Calu3 (cell line): ENCODE measurements around the gene TPSB2. TPM values are rescaled to one million over a fixed set of nuclear protein-coding genes. Genes with fewer than 3 reads are reported as not detected.

Experiments used
- BruUV-seq: library from RNA; stranded (reverse); fragments of 400-500 nt; replicated peaks from 2 replicates; lab custom pipeline; 2021; lab: Mats Ljungman, UMichigan
- CTCF ChIA-PET: fragments of 300-600 bp; sonication (Branson Sonifier 250); formaldehyde crosslinking; loops from one replicate; lab custom pipeline; 2022; ENCODE audit warnings: antibody characterized with exemption; lab: Charles Lee
- DNase-seq: peaks from one replicate; pipeline ENCODE4 v3.0.0; 2022
- H3K27ac Mint-ChIP-seq: one replicate; pipeline ENCODE4 v1.8.0; 2022; ENCODE audit warnings: mixed read lengths; ENCODE audit not compliant: unreplicated experiment
- H3K27me3 Mint-ChIP-seq: one replicate; pipeline ENCODE4 v1.8.0; 2022; ENCODE audit warnings: mixed read lengths; ENCODE audit not compliant: unreplicated experiment
- H3K36me3 Mint-ChIP-seq: one replicate; pipeline ENCODE4 v1.8.0; 2022; ENCODE audit warnings: mild to moderate bottlenecking, moderate library complexity, mixed read lengths; ENCODE audit not compliant: insufficient read depth, unreplicated experiment
- H3K4me1 Mint-ChIP-seq: one replicate; pipeline ENCODE4 v1.8.0; 2022; ENCODE audit warnings: mild to moderate bottlenecking, low read depth, mixed read lengths; ENCODE audit not compliant: unreplicated experiment
- H3K4me3 Mint-ChIP-seq: one replicate; pipeline ENCODE4 v1.8.0; 2022; ENCODE audit warnings: mild to moderate bottlenecking, low read depth, moderate library complexity, mixed read lengths; ENCODE audit not compliant: unreplicated experiment
- H3K9me3 Mint-ChIP-seq: one replicate; pipeline ENCODE4 v1.8.0; 2022; ENCODE audit warnings: low read depth, mixed read lengths; ENCODE audit not compliant: unreplicated experiment
- intact Hi-C: fragments of 100-400 bp; cut with micrococcal nuclease; formaldehyde crosslinking; loops from one replicate; pipeline ENCODE4 v1.10.0; 2022; ENCODE audit not compliant: unreplicated experiment
- total RNA-seq: library from RNA; stranded (reverse); gene quantifications from 2 replicates; pipeline ENCODE4 v1.2.3, GENCODE V29; 2022
- TF ChIP-seq, protein P1 (sequence below): fragments of 200-600 bp; IDR thresholded peaks from one replicate; pipeline ENCODE4 v1.8.0; 2022; ENCODE audit warnings: antibody characterized with exemption; ENCODE audit not compliant: unreplicated experiment

TPSB2 gene
- total RNA-seq, 1 experiment from 2014 or later, result not detected

DNA sequence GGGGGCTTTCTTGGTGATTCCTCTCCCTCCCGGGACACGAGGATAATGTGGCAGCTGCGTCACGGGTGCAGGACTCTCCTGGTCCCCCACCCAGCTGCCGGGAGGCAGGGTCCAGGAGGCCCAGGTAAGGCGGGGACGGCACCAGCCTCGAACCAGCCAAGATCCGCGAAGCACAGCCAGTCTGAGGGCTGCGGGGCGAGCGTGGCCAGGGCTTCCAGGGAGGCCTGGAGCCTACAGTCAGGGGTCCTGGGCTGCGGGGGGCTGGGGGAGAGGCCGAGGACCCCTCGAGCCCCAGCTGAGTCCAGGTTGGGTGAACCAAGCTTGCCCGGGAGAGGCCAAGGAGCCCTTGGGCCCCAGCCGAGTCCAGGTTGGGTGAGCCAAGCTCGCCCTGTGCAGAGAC is 35.8 kb upstream of the TPSB2 start:
- Mint-ChIP-seq H3K4me1 (peaks cover under 1% of the 10 kb centered on the region), H3K27me3 (peaks cover 86% of the 10 kb centered on the region), H3K36me3 (peaks cover 2% of the 10 kb centered on the region), H3K9me3 (peaks cover 4% of the 10 kb centered on the region), H3K27ac (no peak overlapping the region), H3K4me3 (no peak overlapping the region)
- BruUV-seq, result no TSS peak
- CTCF ChIA-PET, result no interaction called here
- intact Hi-C loops, result no loop called here
- TF ChIP-seq, protein P1, sequence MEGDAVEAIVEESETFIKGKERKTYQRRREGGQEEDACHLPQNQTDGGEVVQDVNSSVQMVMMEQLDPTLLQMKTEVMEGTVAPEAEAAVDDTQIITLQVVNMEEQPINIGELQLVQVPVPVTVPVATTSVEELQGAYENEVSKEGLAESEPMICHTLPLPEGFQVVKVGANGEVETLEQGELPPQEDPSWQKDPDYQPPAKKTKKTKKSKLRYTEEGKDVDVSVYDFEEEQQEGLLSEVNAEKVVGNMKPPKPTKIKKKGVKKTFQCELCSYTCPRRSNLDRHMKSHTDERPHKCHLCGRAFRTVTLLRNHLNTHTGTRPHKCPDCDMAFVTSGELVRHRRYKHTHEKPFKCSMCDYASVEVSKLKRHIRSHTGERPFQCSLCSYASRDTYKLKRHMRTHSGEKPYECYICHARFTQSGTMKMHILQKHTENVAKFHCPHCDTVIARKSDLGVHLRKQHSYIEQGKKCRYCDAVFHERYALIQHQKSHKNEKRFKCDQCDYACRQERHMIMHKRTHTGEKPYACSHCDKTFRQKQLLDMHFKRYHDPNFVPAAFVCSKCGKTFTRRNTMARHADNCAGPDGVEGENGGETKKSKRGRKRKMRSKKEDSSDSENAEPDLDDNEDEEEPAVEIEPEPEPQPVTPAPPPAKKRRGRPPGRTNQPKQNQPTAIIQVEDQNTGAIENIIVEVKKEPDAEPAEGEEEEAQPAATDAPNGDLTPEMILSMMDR, result no peak
- no peak for DNase-seq

DNA sequence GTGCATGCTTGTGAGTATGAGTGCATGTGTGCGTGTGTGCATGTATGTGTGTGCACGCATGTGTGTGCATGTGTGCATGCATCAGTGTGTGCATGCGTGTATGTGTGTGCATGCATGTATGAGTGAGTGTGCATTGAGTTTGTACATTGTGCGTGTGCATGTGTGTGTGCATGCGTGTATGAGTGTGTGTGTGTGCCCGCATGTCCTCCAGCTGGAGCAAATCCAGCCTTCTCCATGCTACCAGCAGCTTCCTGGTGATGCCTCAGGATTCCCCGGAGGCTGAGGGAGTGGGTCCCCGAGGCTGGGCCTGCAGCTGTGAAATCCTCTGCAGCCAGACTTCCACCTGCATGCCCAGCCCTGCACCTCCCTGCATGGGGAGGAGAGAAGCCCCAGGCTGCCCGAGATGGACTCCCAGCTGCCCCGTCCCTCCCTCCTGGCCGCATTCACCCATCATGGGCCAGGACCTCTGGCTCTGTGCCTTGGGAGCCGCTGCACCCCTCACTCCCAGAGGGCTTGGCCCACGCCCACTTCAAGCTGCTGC is 35.2 kb upstream of the TPSB2 start:
- TF ChIP-seq, protein P1, result no peak
- DNase-seq, result no peak
- peaks cover 86% of the 10 kb centered on the region for H3K27me3 Mint-ChIP-seq
- no TSS peak for BruUV-seq
- H3K9me3 Mint-ChIP-seq, result peaks cover 4% of the 10 kb centered on the region
- no peak overlapping the region for H3K4me3 Mint-ChIP-seq
- intact Hi-C loops, result no loop called here
- no peaks in the 10 kb centered on the region for H3K36me3 Mint-ChIP-seq
- CTCF ChIA-PET, result interaction anchor here (0.6 kb wide), 1 partner anchor 123 kb away, joined by 3 read pairs; no protein-coding TSS in a partner anchor
- no peaks in the 10 kb centered on the region for H3K4me1 Mint-ChIP-seq
- H3K27ac Mint-ChIP-seq, result no peak overlapping the region

DNA sequence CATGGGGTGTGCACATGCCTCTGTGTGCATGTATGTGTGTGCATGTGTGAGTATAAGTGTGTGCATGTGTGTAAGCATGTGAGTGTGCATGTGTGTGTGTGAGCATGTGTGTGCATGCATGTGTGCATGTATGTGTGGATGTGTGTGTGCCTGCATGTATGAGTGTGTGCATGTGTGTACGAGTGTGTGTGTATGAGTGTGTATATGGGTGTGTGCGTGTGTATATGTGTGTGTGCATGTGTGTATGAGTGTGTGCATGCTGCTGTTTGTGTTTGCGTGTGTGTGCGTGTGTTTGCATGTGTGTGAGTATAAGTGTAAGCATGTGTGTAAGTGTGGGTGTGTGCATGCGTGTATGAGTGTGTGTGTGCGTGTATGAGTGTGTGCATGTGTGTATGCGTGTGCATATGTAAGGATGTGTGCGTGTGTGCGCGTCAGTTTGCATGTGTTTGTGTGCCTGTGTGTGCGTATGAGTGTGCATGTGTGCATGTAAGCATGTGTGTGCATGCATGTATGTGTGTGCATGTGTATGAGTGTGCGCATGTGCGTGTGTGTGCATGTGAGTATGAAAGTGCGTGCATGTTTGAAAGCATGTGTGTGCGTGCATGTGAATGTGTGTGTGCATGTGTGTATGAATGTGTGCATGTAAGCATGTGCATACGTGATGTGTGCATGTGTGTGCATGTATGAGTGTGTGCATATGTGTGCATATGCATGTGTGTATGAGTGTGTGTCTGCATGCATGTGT is 34.5 kb upstream of the TPSB2 start:
- Mint-ChIP-seq H3K27me3 (peaks cover 86% of the 10 kb centered on the region), H3K4me1 (no peaks in the 10 kb centered on the region), H3K4me3 (no peak overlapping the region), H3K36me3 (no peaks in the 10 kb centered on the region), H3K9me3 (peaks cover 4% of the 10 kb centered on the region), H3K27ac (no peak overlapping the region)
- no TSS peak for BruUV-seq
- TF ChIP-seq, protein P1, result no peak
- CTCF ChIA-PET, result no interaction called here
- intact Hi-C loops, result no loop called here
- DNase-seq, result no peak

DNA sequence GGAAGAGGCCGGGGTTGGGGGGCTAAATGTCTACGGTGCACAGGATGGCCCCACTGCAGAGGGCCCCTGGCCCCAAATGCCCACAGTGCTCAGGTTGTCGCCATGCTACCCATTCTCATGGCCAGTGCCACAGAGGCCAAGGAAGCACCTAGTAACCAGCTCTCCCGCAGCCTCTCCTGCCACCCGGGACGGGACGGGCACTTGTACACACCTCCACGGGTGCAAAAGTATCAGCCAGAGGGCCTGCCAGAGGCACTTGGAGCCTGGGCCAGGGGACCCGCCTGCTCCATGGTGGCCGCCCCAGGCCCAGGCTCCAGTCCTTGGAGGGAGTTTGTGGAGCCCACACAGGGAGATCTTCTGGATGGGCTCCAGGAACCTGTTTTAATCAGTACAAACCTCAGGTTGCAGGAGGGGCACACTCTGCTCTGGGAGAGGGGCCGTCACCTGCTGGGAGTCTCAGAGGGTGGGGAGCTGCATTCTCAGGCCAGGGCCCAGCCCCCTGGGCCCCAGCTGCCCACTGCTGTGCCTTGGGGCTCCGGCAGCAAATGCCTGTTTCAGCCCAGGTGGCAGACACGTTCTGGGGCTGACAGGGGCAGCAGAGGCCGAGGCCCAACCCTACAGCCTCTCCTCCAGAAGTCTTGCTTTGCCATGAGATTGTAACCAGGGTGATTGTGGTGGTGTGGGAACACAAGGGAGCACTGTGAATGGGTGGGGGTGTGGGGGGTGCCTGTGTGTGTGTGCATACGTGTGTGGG is 33.8 kb upstream of the TPSB2 start:
- Mint-ChIP-seq H3K27me3 (peaks cover 86% of the 10 kb centered on the region), H3K36me3 (peaks cover 4% of the 10 kb centered on the region), H3K4me3 (no peak overlapping the region), H3K9me3 (peaks cover 4% of the 10 kb centered on the region), H3K4me1 (peaks cover 1% of the 10 kb centered on the region), H3K27ac (no peak overlapping the region)
- no peak for DNase-seq
- intact Hi-C loops, result no loop called here
- TF ChIP-seq, protein P1, result no peak
- no TSS peak for BruUV-seq
- CTCF ChIA-PET, result no interaction called here
